ENCODE measurements around the gene RNASEL. TPM values are rescaled to one million over a fixed set of nuclear protein-coding genes. Genes with fewer than 3 reads are reported as not detected.

Gene RNASEL
- total and polyA plus RNA-seq, 2 experiments from 2014 or later, result 0.87 to 2.2 TPM

DNA sequence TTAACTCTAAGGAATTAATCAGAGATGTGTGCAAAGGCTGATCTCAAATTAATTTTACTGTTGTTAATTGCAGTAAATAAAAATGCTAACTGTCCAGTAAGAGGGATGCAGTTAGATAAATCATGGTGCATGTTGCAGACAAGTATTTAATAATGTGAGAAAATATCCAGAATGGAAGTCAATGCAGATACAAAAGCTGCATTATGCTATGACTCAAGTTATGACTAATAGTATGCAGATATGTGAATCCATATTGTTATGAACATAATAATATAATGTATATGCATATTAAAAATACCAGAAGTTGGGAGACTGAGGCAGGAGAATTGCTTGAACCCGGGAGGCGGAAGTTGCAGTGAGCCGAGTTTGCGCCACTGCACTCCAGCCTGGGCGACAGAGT is 21.4 kb downstream of the RNASEL start:
- Histone ChIP-seq H3K4me3 (no peak overlapping the region), H3K4me1 (ENCODE audit: low read depth) (no peaks in the 10 kb centered on the region), H3K27ac (no peak overlapping the region), H3K9me3 (ENCODE audit: low read depth) (no peaks in the 10 kb centered on the region), H3K27me3 (no peaks in the 10 kb centered on the region), H3K36me3 (no peaks in the 10 kb centered on the region)
- no peak for DNase-seq (ENCODE audit: low read depth in 1 of 2, low spot score in 1 of 2)
- TF ChIP-seq, protein P1, sequence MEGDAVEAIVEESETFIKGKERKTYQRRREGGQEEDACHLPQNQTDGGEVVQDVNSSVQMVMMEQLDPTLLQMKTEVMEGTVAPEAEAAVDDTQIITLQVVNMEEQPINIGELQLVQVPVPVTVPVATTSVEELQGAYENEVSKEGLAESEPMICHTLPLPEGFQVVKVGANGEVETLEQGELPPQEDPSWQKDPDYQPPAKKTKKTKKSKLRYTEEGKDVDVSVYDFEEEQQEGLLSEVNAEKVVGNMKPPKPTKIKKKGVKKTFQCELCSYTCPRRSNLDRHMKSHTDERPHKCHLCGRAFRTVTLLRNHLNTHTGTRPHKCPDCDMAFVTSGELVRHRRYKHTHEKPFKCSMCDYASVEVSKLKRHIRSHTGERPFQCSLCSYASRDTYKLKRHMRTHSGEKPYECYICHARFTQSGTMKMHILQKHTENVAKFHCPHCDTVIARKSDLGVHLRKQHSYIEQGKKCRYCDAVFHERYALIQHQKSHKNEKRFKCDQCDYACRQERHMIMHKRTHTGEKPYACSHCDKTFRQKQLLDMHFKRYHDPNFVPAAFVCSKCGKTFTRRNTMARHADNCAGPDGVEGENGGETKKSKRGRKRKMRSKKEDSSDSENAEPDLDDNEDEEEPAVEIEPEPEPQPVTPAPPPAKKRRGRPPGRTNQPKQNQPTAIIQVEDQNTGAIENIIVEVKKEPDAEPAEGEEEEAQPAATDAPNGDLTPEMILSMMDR (IDR thresholded peaks at IDR 0.05; ENCODE audit: low read depth, low read length), result no peak

DNA sequence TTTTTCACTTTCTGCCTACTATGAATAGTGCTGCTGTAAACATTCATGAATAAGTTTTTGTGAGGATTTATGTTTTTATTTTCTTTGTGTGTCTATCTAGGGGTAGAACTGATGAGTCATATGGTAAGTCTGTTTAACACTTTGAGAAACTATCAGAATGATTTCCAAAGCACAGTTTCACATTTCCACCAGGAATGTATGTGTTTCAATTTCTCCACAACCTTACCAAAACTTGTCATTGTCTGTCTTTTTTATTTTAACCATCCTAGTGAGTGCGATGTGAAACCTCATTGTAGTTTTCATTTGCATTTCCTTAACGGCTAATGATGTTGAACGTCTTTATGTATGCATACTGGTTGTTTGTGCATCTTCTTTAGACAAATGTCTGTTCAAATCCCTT is 23.5 kb downstream of the RNASEL start:
- Histone ChIP-seq H3K36me3 (no peaks in the 10 kb centered on the region), H3K4me3 (no peak overlapping the region), H3K4me1 (ENCODE audit: low read depth) (no peaks in the 10 kb centered on the region), H3K9me3 (ENCODE audit: low read depth) (no peaks in the 10 kb centered on the region), H3K27ac (no peak overlapping the region), H3K27me3 (no peaks in the 10 kb centered on the region)
- TF ChIP-seq, protein P1 (IDR thresholded peaks at IDR 0.05; ENCODE audit: low read depth, low read length), result no peak
- DNase-seq (ENCODE audit: low read depth in 1 of 2, low spot score in 1 of 2), result peak in 1 of 2 donors; percentile 4

DNA sequence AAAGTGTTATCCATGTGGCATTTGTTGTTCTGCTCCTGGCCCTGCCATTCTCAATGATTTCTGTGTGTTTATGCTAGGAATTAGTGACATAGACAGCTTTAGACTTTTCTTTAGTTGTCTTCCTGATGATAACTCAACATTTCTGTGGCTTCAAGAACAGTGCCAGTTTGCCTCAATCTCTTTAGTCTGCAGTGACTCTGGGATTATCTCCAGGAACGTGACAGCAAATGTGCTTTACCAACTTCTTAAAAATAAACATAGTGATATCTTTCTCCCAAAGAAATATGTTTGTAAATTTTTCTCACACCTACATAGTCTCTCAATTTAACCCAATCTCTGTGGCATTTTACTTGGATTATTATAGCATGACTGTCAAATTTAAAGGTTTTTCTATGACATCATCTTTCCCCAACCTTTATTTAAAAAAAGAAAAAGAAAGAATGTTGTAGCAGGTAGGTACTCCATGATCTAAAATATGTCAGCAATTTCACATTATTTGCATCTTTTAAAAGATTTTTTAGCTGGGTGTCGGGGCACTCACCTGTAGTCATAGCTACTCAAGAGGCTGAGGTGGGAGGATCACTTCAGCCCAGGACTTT is 24.6 kb downstream of the RNASEL start:
- no peak overlapping the region for H3K27ac ChIP-seq

DNA sequence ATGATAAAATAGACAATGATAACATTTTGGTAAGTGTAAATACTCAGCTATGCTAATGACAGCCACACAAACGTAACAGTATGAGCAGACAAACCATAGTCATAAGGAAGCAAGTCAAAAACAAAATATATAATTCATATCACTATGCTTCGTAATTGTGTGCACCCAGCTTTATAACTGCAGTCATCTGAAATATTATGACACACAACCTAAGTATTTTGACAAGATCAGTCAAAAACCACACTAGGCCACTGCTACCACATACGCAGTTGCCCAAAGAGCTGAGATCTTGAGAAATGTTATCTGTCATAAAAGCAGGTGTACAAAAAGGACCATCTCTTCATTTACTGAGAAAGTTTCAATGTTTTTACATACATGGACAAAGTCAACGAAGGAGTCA is 26.0 kb downstream of the RNASEL start:
- peak in 1 of 2 donors; percentile 5 for DNase-seq (ENCODE audit: low read depth in 1 of 2, low spot score in 1 of 2)
- TF ChIP-seq, protein P1 (IDR thresholded peaks at IDR 0.05; ENCODE audit: low read depth, low read length), result no peak
- Histone ChIP-seq H3K27me3 (no peaks in the 10 kb centered on the region), H3K4me3 (no peak overlapping the region), H3K9me3 (ENCODE audit: low read depth) (no peaks in the 10 kb centered on the region), H3K27ac (no peak overlapping the region), H3K4me1 (ENCODE audit: low read depth) (no peaks in the 10 kb centered on the region), H3K36me3 (no peaks in the 10 kb centered on the region)

More for the DNA sequence above, 24.6 kb downstream of the RNASEL start:
- DNase-seq (ENCODE audit: low read depth in 1 of 2, low spot score in 1 of 2), result no peak
- H3K9me3 ChIP-seq (ENCODE audit: low read depth), result no peaks in the 10 kb centered on the region
- H3K4me3 ChIP-seq, result no peak overlapping the region
- no peaks in the 10 kb centered on the region for H3K27me3 ChIP-seq
- TF ChIP-seq, protein P1 (IDR thresholded peaks at IDR 0.05; ENCODE audit: low read depth, low read length), result no peak
- no peaks in the 10 kb centered on the region for H3K36me3 ChIP-seq
- H3K4me1 ChIP-seq (ENCODE audit: low read depth), result no peaks in the 10 kb centered on the region

DNA sequence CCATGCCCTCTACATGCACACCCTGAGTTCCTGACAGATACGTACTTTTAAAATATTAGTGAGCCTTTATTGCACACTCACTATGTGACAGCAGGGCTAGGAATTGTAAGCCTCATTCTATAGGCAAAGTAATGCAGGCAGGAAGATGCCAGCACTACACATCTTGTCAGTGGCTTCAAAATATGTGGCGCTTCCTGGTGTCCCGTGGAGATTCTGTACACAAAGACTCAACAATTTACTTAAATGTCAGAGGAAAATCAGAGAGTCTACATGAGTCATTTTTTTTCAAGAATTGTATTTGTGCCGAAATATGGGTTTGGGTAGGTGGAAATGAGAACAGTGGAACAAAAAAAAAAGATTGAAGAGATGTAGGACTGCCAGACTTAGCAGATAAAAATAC is 27.6 kb downstream of the RNASEL start:
- Histone ChIP-seq H3K4me1 (ENCODE audit: low read depth) (no peaks in the 10 kb centered on the region), H3K4me3 (no peak overlapping the region), H3K27me3 (no peaks in the 10 kb centered on the region), H3K36me3 (no peaks in the 10 kb centered on the region), H3K27ac (no peak overlapping the region), H3K9me3 (ENCODE audit: low read depth) (no peaks in the 10 kb centered on the region)
- TF ChIP-seq, protein P1 (IDR thresholded peaks at IDR 0.05; ENCODE audit: low read depth, low read length), result no peak
- DNase-seq (ENCODE audit: low read depth in 1 of 2, low spot score in 1 of 2), result no peak
